Stimulated activated CD4-positive, alpha-beta T cell treated with anti-CD3 and anti-CD28 coated beads, Interleukin-4, amount 100 ng/mL, for 1 hour (primary cell): ENCODE results near the gene VEPH1.

Source experiments
- DNase-seq: peaks from one replicate; pipeline ENCODE4 v3.0.0-alpha.2; 2020

Gene VEPH1

GRCh38 chr3:157423337-157423736 is 79.9 kb downstream of the VEPH1 start:
- DNase-seq: no peak

GRCh38 chr3:157420606-157421130 is 82.5 kb downstream of the VEPH1 start:
- DNase-seq: no peak

- no peak for DNase-seq
Measured at GRCh38 chr3:157418104-157418503, 85.1 kb downstream of the VEPH1 start.

- no peak for DNase-seq
Measured at GRCh38 chr3:157417247-157417646, 86.0 kb downstream of the VEPH1 start.

- DNase-seq: no peak
Measured at GRCh38 chr3:157416347-157417087, 86.7 kb downstream of the VEPH1 start.

- no peak for DNase-seq
Measured at GRCh38 chr3:157414861-157415260, 88.4 kb downstream of the VEPH1 start.

GRCh38 chr3:157412323-157412855 is 90.8 kb downstream of the VEPH1 start:
- no peak for DNase-seq

GRCh38 chr3:157410945-157411344 is 92.3 kb downstream of the VEPH1 start:
- DNase-seq: no peak

GRCh38 chr3:157409516-157409915 is 93.7 kb downstream of the VEPH1 start:
- no peak for DNase-seq

GRCh38 chr3:157408499-157409149 is 94.6 kb downstream of the VEPH1 start:
- DNase-seq: no peak

- no peak for DNase-seq
Measured at GRCh38 chr3:157407769-157408168, 95.4 kb downstream of the VEPH1 start.

GRCh38 chr3:157406394-157406793 is 96.8 kb downstream of the VEPH1 start:
- no peak for DNase-seq

- DNase-seq: no peak
Measured at GRCh38 chr3:157405457-157405856, 97.8 kb downstream of the VEPH1 start.

- no peak for DNase-seq
Measured at GRCh38 chr3:157404381-157404780, 98.8 kb downstream of the VEPH1 start.

GRCh38 chr3:157398598-157398997 is 104.6 kb downstream of the VEPH1 start:
- DNase-seq: no peak

GRCh38 chr3:157394411-157394810 is 108.8 kb downstream of the VEPH1 start:
- no peak for DNase-seq

- no peak for DNase-seq
Measured at GRCh38 chr3:157393113-157393512, 110.1 kb downstream of the VEPH1 start.

- no peak for DNase-seq
Measured at GRCh38 chr3:157392104-157392503, 111.1 kb downstream of the VEPH1 start.

- no peak for DNase-seq
Measured at GRCh38 chr3:157390713-157391515, 112.3 kb downstream of the VEPH1 start.

GRCh38 chr3:157388976-157389375 is 114.2 kb downstream of the VEPH1 start:
- DNase-seq: no peak

- DNase-seq: no peak
Measured at GRCh38 chr3:157387708-157388435, 115.3 kb downstream of the VEPH1 start.

- DNase-seq: no peak
Measured at GRCh38 chr3:157384491-157384890, 118.7 kb downstream of the VEPH1 start.

GRCh38 chr3:157384031-157384430 is 119.2 kb downstream of the VEPH1 start:
- no peak for DNase-seq
